T-helper 1 cell treated with Interleukin-12 subunit alpha and Interleukin-12 subunit beta and Interleukin-4 antibody, amounts not matched to agents 30 ng/mL and 1 ng/mL, for 36 hours (primary cell): ENCODE measurements around the gene SUSD3. TPM values are rescaled to one million over a fixed set of nuclear protein-coding genes. Genes with fewer than 3 reads are reported as not detected.
"Not testable (repeated sequence)": the region's sequence is repeated elsewhere in the genome, so short reads cannot be mapped to it uniquely, and the experiment has no call there.

Source experiments
- intact Hi-C: fragments of 100-400 bp; cut with micrococcal nuclease; formaldehyde crosslinking; loops from one replicate; pipeline ENCODE4 v1.15.1; 2024
- total RNA-seq: library from RNA; stranded (reverse); gene quantifications from 2 replicates; pipeline ENCODE4 v1.2.3, GENCODE V29; 2022

The SUSD3 gene
- total RNA-seq, result 80.6 and 86.2 TPM in 2 replicates

DNA sequence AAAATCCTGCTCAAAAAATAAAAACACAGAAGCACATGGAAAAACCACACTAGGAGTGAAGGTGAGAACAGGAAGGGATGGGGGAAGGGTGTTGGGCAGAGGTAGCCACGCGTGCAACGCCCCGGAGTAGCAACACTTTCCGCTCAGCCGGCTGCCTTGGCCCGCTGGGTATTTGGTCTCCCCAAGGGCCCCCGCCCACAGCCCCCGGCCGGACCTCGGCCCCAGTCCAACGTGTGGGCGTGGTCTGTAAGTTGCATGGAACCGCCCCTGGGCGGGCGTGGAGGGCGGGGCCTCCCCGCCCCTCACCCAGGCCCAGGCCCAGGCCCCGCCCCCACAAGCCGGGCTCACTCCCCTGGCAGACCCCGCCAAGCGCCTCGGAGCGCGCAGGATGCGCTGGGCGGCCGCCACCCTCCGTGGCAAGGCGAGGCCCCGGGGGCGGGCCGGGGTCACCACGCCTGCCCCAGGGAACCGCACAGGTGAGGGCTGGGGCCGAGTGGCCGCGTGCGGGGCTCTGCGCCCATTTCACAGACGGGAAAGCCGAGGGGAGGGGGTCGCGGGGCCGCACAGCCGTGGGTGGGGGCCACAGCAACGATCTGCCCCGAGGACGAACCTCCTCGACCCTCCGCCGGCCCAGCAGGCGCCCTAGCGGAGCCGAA is at the start of gene SUSD3:
Gene SUSD3, plus strand, starts transcription at position 347 of the 656 bp plus-strand sequence. Its CDS starts 42 bp downstream, at position 389.
- intact Hi-C loops, result loop anchor here (1.0 kb wide), 2 partner anchors 17 to 37 kb away; no protein-coding TSS in a partner anchor

DNA sequence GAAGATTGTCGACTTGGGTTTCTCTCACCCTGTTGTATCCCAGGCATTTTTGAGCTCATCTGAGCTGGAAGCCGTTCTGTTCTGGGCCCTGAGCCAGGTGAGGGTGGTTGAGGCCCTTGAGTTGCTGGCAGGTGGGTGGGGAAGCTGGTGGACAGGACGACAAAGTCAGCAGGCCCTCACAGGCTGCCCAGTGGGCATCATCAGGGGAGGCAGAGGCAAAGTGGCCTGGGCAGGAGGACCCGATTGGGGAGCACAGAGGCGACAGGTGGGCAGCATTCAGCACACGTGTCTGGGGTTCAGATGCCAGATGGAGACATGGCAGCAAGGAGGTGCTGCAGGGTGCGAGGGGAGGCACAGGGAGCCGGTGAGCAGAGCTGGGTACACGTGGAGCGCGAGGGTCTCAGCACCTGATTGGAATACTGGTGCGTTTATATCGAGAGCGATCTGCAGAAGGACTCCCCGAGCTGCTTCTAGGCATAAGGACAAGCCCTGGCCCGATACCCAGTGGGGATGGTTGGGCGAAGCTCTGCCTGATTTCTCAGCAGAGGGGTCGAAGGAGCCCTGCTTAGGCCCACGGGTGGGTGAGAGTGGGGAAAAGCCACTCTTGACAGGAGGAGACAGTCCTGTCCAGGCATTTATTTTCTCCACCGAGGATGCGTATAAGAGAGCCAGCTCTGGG is 49.0 kb upstream of the SUSD3 start:
- intact Hi-C loops, result no loop called here

DNA sequence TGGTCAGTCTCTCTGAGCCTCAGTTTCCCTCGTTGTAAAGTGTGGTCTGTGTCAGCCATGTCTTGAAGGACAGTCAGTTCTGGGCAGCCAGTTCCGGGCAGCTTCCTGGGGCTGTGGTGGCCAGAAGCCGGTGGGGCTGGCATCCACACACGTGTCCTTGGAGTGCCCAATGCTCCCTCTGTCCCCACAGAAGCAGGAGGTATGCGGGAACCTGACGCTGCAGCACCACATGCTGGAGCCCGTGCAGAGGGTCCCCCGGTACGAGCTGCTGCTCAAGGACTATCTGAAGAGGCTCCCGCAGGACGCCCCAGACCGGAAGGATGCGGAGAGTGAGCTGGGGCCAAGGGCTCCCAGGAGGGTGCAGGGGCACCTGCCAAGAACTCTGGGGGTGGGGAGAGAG is 48.4 kb upstream of the SUSD3 start:
- intact Hi-C loops, result no loop called here

DNA sequence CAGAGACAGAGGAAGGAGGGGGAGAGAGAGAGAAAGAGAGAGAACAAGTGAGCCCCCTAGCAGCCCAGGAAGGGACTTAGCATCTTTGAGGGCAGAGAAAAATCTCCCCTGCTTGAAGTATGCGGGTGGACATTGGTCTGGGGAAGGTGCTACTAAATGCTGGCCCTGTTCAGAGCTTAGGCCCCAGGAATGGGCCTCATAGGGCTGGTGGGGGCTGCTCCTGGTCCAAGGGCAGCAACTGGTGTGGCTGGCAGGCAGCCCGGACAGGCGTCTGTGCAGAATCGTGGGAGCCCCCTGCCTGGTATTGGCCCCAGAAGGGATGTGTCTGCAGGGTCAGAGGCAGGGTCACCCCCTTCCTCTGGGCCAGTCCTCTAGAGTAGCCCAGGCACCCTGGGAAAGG is 47.8 kb upstream of the SUSD3 start:
- intact Hi-C loops, result no loop called here

DNA sequence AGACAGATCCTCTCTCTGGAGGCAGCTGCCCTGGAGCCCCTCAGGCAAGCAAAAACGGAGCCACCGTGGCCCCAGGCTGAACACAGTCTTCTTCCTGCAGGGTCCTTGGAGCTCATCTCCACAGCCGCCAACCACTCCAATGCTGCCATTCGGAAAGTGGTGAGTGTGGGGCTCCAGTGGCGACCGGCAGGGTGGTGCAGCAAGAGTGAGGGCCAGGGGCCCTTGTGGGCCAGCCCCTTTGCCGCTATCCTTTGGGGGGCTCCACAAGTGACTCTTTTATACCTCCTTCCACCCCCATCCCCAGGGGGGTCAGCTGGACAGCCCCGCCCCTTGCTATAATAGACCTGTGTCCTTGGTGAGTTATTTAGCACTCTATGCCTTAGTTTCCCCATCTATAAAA is 47.4 kb upstream of the SUSD3 start:
- intact Hi-C loops, result no loop called here

DNA sequence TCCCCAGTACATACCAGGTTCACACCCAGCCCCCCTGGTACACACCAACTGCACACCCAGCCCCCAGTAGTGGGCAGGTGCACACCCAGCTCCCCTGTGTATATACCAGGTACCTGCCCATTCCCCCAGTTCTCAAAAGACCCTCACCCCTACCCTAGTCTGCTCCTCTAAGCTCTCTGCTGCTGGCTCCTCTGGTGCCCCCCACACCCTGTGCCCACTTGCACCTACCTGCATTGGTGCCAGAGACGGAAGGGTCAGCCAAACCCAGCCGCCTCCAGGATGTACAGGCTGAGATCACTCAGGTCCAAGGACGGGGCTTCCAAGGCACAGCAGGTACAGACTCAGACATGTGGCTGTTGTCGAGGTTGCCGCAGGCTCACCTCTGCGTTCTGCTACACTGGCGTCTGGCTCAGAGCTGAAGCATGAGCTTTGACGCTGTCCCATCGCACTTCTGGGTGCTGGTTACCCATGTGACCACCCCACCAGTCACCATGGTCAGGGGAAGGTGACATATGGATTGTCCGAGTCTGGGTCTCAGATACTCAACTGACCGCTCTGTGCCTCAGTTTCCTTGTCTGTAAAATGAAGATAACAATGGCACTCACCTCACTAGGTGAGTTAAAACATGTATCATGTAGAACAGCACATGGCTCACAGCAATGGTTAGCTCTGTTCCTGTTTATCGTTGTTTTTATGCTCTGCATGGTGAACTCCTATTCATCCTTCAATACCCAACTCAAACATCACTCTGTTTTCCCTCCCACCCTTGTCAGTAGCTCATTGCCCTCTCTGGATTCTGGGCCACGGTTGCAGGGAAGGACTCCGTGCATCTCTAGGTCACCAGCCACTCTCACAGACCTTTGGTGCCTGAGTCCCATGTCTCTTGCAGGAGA is 45.3 kb upstream of the SUSD3 start:
- intact Hi-C loops, result no loop called here

DNA sequence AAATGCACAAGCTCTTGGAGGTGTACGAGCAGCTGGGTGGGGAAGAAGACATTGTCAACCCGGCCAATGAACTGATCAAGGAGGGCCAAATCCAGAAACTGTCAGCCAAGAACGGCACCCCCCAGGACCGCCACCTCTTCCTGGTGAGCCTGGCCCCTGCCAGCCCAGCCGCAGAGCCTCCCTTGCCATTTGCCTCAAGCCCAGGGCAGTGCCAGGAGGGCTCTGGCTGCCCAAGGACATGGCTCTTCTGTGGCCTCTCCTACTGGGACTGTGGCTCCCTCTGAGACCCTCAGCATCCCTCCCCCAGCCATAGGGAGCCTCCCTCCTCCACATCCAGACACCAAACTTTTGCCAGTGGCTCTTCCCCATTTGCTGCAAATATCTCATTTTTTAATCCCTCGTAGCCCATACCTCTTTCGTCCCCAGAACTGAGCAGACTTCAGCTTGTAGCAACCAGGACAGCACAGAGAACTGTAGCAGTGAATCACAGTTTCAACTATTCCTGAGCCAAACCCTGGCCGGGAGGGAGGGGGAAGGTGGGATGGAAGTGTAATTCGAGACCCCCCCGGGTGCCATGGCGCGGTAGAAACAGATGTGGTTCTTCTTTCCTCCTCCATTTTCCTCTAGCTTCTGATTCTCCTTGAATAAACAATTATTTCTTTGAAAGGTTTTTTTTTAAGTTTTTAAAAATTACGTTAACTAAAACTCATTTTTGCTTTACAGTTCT is 44.5 kb upstream of the SUSD3 start:
- intact Hi-C loops, result no loop called here

DNA sequence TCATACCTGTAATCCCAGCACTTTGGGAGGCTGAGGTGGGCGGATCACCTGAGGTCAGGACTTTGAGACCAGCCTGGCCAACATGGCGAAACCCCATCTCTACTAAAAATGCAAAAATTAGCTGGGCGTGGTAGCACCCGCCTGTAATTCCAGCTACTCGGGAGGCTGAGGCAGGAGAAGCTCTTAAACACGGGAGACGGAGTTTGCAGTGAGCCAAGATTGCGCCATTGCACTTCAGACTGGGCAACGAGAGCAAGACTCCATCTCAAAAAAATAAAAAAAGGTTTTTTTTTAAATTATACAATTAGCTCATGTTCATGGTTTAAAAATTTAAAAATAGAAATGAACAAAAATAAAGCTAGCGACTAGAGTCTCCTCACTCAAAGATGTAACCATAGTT is 43.3 kb upstream of the SUSD3 start:
- intact Hi-C loops, result not testable (repeated sequence)

DNA sequence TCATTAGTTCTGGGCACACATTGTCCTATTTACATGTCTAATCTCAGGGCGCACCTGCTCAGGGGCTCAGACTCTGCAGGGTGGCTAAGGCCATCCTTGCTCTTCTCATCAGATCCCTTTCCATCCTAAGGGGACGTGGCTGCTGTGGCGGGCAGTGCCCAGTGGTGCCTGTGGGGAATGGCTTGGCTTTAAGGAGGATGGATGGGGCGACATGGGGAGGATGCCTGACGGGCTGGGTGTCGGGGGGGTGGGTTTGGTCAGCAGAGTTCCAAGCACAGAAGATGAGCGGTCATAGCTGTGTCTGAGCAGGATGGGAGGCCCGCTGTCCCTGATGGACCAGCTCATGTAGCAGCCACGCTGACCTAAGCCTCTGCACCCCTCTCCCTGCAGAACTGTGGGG is 40.9 kb upstream of the SUSD3 start:
- intact Hi-C loops, result no loop called here

DNA sequence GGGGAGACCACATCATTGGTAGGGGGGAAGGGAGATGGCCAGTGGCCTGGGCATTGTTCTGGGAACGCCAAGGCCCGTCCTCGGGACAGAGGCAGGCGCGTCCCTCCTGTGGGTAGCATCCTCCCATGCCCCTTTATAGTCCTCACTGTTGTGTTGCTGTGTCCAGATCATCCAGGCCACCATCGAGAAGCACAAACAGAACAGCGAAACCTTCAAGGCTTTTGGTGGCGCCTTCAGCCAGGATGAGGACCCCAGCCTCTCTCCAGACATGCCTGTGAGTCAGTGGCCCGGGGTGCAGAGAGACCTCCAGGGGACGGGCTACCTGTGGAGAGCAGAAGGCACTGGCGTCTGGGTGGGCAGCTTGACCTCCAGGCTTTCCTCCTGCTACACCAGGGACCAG is 38.4 kb upstream of the SUSD3 start:
- intact Hi-C loops, result loop anchor here (10.0 kb wide), 1 partner anchor 545 kb away; no protein-coding TSS in a partner anchor

DNA sequence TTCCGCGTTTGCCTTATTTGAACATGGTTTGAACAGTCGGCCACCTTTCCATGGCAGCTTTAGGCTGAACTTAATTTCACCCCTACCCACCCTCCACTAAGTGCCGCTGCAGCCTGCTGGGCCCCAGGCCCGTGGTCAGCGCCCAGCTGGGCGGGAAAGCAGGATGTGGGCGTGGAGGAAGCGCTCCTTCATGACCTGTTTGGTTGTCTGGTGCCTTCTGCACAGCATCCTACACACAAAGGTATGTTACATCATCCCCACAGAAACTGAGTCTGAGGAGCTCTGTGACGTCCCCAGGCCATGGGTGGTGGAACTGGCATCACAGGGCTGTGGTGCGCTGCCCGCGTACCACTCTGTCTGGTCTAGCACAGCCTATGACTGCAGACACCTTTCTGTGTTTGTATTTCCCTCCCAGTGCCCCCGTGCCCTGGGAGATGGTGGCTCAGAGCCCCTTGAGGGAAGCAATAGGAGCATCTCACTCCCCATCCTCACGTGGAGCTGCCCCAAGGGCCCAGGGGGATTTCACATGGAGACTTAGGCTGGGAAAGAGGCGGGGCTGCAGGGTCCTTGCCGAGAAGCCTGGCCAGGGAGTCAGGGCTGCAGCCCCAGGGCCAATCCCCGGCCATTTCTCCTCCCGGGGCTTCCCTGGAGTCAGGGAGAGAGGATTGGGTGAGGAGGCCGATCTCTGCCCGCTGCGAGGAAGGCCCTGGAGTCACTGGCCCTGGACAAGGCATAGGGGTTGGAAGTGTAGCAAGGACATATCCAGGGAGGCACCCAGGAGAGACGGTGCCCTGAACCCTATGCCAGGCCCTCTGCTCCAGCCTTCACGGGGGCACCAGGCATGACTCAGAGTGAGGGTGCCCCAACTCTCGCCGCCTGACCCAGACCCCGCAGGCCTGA is 37.5 kb upstream of the SUSD3 start:
- intact Hi-C loops, result loop anchor here (10.0 kb wide), 1 partner anchor 544 kb away; no protein-coding TSS in a partner anchor

DNA sequence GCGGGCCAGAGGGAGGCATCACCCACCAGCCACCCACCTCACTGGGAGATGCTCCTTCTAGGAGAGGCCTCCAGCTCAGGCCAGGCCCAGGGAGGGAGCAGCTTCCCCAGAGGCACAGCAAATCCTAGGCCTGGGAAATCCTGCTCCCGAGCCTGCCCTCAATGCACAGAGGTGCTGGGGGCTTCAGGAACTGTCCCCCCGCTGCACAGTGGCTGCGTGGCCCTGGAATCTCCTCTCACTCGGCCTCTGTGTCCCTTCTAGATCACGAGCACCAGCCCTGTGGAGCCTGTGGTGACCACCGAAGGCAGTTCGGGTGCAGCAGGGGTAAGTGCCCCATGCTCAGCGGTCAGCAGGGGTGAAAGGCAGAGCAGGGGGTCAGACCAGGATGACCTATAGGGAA is 36.4 kb upstream of the SUSD3 start:
- intact Hi-C loops, result loop anchor here (10.0 kb wide), 1 partner anchor 543 kb away; no protein-coding TSS in a partner anchor

DNA sequence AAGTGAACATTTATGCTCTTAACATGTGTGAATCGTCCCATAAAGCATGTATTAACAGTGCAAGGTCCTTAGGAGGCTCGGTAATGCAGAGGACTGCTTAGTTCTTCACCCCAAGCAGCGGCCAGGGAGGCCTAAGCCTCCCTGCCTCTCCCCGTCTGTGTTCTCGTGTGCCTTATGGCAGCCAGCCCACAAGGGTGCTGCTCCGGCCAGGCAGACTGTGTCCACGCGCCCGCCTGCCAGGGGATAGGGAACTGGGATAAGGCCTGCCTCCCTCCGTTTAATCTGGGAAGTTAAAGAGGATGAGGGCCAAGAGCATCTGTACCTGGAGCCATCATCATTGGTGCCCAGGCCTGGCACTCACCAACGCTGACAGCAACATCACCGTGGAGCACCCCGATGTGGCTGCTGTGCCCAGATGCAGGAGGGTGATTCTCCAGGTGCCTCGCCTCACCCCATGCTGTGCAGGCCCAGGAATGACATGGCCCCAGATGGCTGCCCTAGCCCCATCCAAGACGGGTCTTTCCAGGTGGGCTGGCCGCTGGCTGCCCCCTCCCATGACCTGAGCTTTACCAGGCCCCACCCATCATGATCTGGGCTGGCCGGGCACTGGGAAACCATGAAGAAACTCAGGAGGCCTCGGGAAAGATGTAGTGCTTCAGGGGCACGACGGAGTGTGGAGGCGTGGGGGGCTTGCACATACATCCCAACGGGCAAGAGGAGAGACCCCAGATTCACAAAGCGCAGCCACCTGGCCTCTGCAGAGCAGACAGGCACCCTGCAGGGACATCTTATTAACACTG is 35.6 kb upstream of the SUSD3 start:
- intact Hi-C loops, result loop anchor here (10.0 kb wide), 1 partner anchor 542 kb away; no protein-coding TSS in a partner anchor

DNA sequence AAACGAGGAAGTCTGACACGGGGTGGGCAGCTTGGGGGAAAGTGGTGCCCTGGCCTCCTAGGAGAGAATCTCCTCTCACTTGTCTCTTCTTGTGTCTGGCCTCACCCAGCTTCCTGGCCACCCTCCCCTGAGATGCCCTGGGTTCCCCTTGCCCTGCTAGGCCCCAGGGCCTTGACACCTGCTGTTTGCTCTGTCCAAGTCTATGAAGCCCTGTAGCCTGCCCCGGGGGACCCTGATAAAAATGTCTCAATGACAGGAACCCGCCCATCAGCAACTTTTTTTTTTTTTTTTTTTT is 35.0 kb upstream of the SUSD3 start:
- intact Hi-C loops, result loop anchor here (10.0 kb wide), 1 partner anchor 541 kb away; no protein-coding TSS in a partner anchor

DNA sequence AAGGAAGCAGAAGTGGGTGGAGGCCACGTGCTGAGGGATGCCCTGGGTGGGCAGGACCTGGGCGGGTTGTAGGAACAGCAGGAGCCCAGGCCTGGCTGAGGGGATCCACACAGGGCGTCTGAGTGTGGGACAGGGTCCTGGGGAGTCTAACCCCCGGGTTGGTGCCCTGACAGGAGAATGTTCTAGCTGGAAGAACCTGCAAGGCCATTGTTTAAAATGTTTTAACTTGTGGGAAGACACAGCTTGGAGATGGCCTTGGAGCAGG is 33.9 kb upstream of the SUSD3 start:
- intact Hi-C loops, result loop anchor here (10.0 kb wide), 1 partner anchor 540 kb away; no protein-coding TSS in a partner anchor

DNA sequence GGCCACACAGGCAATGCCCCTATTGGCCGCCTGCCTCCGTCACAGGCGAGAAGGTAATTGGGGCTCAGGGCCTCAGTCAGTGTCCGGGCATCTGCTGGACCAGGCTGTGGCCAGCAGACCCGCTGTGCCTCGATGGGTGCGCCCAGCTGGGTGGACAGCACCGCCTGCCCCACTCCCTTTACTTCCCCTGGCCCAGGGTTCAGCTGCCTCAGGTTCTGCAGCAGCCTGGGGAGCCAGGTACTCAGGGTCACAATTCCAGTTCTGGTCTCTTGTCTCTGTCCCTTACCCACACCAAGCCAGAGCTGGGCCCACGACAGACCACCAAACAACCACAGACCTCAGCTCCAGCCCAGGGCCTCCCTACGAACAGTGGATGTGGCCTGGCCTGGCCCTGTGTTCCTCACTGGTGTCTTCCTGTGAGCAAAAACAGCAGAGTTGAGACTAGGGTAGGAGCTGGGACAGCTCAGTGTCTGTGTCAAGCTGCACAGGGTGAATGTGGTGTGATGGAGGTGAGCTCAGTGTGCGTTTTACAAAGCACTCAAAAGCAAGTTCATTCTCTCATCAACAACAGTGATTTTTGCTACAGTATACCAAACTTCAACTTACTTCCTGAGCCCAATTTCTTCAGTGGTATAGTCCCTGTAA is 33.4 kb upstream of the SUSD3 start:
- intact Hi-C loops, result loop anchor here (10.0 kb wide), 1 partner anchor 540 kb away; no protein-coding TSS in a partner anchor

DNA sequence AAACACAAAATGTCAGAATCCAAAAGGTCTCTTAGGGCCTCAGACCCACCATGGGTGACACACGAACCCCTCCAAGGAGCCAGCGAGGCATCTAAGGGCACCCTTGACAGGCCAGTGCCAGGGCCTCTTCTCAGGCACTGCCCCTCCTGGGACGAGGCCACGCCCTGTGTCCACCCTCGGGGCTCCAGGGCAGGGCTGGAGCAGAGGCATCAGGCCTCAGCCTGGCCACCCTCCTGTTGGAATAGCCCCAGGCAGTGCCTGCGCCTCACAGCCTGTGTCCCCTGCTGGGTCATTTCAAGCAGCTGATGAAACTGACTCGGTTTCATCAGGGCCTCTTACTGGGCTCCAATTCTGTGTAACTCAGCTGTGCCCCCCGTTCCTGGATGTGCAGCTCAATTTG is 32.8 kb upstream of the SUSD3 start:
- intact Hi-C loops, result loop anchor here (10.0 kb wide), 1 partner anchor 539 kb away; no protein-coding TSS in a partner anchor

DNA sequence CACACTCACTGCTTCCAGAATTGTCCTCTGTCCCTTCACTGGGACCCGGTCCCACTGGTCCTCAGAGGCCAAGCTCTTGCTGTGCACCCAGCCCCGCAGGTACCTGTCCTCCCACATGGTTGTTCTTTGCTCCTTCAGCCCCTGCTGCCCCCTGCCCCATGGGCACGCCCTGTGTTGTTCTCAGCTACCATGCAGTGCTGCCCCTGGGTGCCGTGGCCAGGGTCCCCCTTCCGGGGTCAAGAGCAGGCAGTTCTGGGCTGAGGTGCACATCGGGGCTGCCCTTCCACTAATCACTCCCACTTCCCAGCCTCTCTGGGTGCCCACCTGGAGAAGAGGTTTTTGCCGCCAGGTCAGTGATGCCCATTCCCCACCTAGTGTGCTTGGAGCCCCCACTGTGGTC is 31.9 kb upstream of the SUSD3 start:
- intact Hi-C loops, result loop anchor here (10.0 kb wide), 1 partner anchor 538 kb away; no protein-coding TSS in a partner anchor

DNA sequence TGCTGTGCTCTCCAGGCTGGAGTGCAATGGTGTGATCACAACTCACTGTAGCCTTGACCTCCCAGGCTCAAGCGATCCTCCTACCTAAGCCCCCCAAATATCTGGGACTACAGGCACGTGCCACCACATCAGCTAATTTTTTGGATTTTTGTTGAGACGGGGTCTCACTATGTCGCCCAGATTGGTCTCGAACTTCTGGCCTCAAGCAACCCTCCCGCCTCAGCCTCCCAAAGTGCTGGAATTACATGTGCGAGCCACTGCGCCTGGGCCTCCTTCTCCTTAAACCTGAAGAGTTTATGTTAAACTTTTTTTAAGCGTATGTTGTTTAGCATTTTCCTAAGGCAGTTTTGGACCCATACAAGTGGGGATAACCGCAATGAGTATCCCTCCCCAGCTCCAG is 30.8 kb upstream of the SUSD3 start:
- intact Hi-C loops, result loop anchor here (1.0 to 10.0 kb wide), 9 partner anchors 24 to 537 kb away; partner anchors contain the start of genes NINJ1 and ZNF484
